IMR-90 (cell line): ENCODE measurements around the gene TENM4. TPM values are rescaled to one million over a fixed set of nuclear protein-coding genes. Genes with fewer than 3 reads are reported as not detected.

Source experiments
- ATAC-seq: fragments of 200-7000 bp; cut with Tn5 transposase; 2 replicates; pipeline ENCODE4 v1.9.1; 2020; ENCODE audit warnings: low read depth, mild to moderate bottlenecking, moderate library complexity
- BruUV-seq: library from RNA; stranded (reverse); fragments of 400-500 nt; replicated peaks from 2 replicates; lab custom pipeline; 2021; lab: Mats Ljungman, UMichigan
- CTCF ChIA-PET: fragments of 300-600 bp; formaldehyde crosslinking; extraction: SDS; loops from one replicate; lab custom pipeline; 2021; ENCODE audit warnings: antibody characterized with exemption; lab: Yijun Ruan, JAX
- POLR2A ChIA-PET: fragments of 300-600 bp; sonication (Branson Sonifier 250); formaldehyde crosslinking; loops from one replicate; lab custom pipeline; 2022; ENCODE audit warnings: antibody characterized with exemption; ENCODE audit not compliant: unreplicated experiment; lab: Charles Lee
- DNase-seq: peaks from one replicate; pipeline ENCODE4 v3.0.0; 2013
- H2AFZ ChIP-seq: replicated peaks from 2 replicates; pipeline ENCODE3; 2013; ENCODE audit warnings: low read length, mild to moderate bottlenecking; ENCODE audit not compliant: poor library complexity
- H2AK5ac ChIP-seq: 2 replicates; pipeline ENCODE4 v1.6.1; 2013; ENCODE audit warnings: low read depth, low read length, inconsistent platforms
- H2AK9ac ChIP-seq: replicated peaks from 2 replicates; pipeline ENCODE3; 2013; ENCODE audit warnings: mild to moderate bottlenecking, low read depth, low read length, moderate library complexity; ENCODE audit not compliant: poor library complexity
- H2BK120ac ChIP-seq: 2 replicates; pipeline ENCODE4 v1.6.1; 2013; ENCODE audit warnings: low read depth, low read length, inconsistent platforms
- H2BK15ac ChIP-seq: 3 replicates; pipeline ENCODE4 v1.6.1; 2013; ENCODE audit warnings: low read depth, low read length, inconsistent platforms
- H2BK20ac ChIP-seq: 2 replicates; pipeline ENCODE4 v1.6.1; 2013; ENCODE audit warnings: low read depth, mild to moderate bottlenecking, inconsistent platforms, low read length, moderate library complexity
- H2BK5ac ChIP-seq: 2 replicates; pipeline ENCODE4 v1.6.1; 2013; ENCODE audit warnings: mild to moderate bottlenecking, low read depth, low read length, inconsistent platforms; ENCODE audit not compliant: poor library complexity, severe bottlenecking
- H3K14ac ChIP-seq: replicated peaks from 2 replicates; pipeline ENCODE4 v1.6.1; 2013; ENCODE audit warnings: low read depth, low read length, inconsistent platforms
- H3K18ac ChIP-seq: 2 replicates; pipeline ENCODE4 v1.6.1; 2013; ENCODE audit warnings: low read depth, low read length, control low read depth
- H3K23ac ChIP-seq: 2 replicates; pipeline ENCODE4 v1.6.1; 2013; ENCODE audit warnings: low read depth, low read length, inconsistent platforms
- H3K27ac ChIP-seq: 2 replicates; pipeline ENCODE4 v1.5.1; 2013; ENCODE audit warnings: mild to moderate bottlenecking, control low read depth, low read length; ENCODE audit not compliant: insufficient read depth
- H3K27me3 ChIP-seq: 2 replicates; pipeline ENCODE4 v1.6.1; 2013; ENCODE audit warnings: low read length; ENCODE audit not compliant: control insufficient read depth, insufficient read depth
- H3K36me3 ChIP-seq: 2 replicates; pipeline ENCODE4 v1.6.1; 2013; ENCODE audit warnings: low read length, mixed read lengths; ENCODE audit not compliant: control insufficient read depth, insufficient read depth
- H3K4ac ChIP-seq: 2 replicates; pipeline ENCODE4 v1.6.1; 2013; ENCODE audit warnings: low read depth, low read length, inconsistent platforms
- H3K4me1 ChIP-seq: 2 replicates; pipeline ENCODE4 v1.6.1; 2013; ENCODE audit warnings: low read length, mixed read lengths; ENCODE audit not compliant: control insufficient read depth, insufficient read depth
- H3K4me2 ChIP-seq: 2 replicates; pipeline ENCODE4 v1.6.1; 2013; ENCODE audit warnings: low read depth, mild to moderate bottlenecking, control low read depth, low read length, moderate library complexity
- H3K4me3 ChIP-seq: 2 replicates; pipeline ENCODE4 v1.5.1; 2013; ENCODE audit warnings: low read depth, mild to moderate bottlenecking, control low read depth, low read length, moderate library complexity; ENCODE audit not compliant: insufficient read depth
- H3K56ac ChIP-seq: 2 replicates; pipeline ENCODE4 v1.6.1; 2013; ENCODE audit warnings: low read length, inconsistent platforms; ENCODE audit not compliant: insufficient read depth; ENCODE audit errors: extremely low read depth
- H3K79me1 ChIP-seq, 2 experiments: 2 replicates each; pipeline ENCODE4 v1.6.1; 2013; ENCODE audit warnings: low read length in 2 of 2, inconsistent platforms in 1 of 2, low read depth in 1 of 2
- H3K9ac ChIP-seq: 2 replicates; pipeline ENCODE4 v1.6.1; 2013; ENCODE audit warnings: low read depth, low read length, control low read depth
- H3K9me1 ChIP-seq: 2 replicates; pipeline ENCODE4 v1.6.1; 2013; ENCODE audit warnings: low read length, inconsistent platforms; ENCODE audit not compliant: insufficient read depth
- H3K9me3 ChIP-seq: 2 replicates; pipeline ENCODE4 v1.6.1; 2013; ENCODE audit warnings: low read length; ENCODE audit not compliant: control insufficient read depth, insufficient read depth
- H4K20me1 ChIP-seq: 2 replicates; pipeline ENCODE4 v1.6.1; 2013; ENCODE audit warnings: low read length, inconsistent platforms; ENCODE audit not compliant: insufficient read depth
- H4K5ac ChIP-seq: 2 replicates; pipeline ENCODE4 v1.6.1; 2013; ENCODE audit warnings: mild to moderate bottlenecking, low read depth, low read length, control low read depth
- H4K8ac ChIP-seq, 2 experiments: 2 replicates each; pipeline ENCODE4 v1.6.1; 2013; ENCODE audit warnings: low read depth in 2 of 2, low read length in 2 of 2, control low read depth in 1 of 2, inconsistent platforms in 1 of 2
- H4K91ac ChIP-seq: 2 replicates; pipeline ENCODE4 v1.6.1; 2013; ENCODE audit warnings: low read depth, low read length, inconsistent platforms; ENCODE audit not compliant: insufficient read depth
- FOS ChIP-seq: fragments of 150-350 bp; IDR thresholded peaks from 2 replicates; pipeline ENCODE4 v1.6.1; 2016; ENCODE audit warnings: low read depth, low read length
- POLR2A ChIP-seq: IDR thresholded peaks from 2 replicates; pipeline ENCODE4 v1.6.1; 2012; ENCODE audit warnings: mild to moderate bottlenecking, low read depth, low read length
- RCOR1 ChIP-seq: IDR thresholded peaks from 2 replicates; pipeline ENCODE4 v1.6.1; 2012; ENCODE audit warnings: mild to moderate bottlenecking, low read length, improper control_type of control experiment; ENCODE audit not compliant: insufficient replicate concordance
- RFX5 ChIP-seq: IDR thresholded peaks from 2 replicates; pipeline ENCODE4 v1.8.0; 2012; ENCODE audit warnings: low read depth, mild to moderate bottlenecking, low read length, moderate library complexity
- WGBS, 2 experiments: methylation state at CpG; one replicate each; pipeline versions ENCODE4 v1.1.5 to v1.1.7; 2013; ENCODE audit warnings: missing lambda C conversion rate in 2 of 2; ENCODE audit not compliant: insufficient read length in 1 of 2; ENCODE audit errors: extremely low coverage in 2 of 2; 5-methylcytosine and 5-hydroxymethylcytosine counted together
- dilution Hi-C: fragments of 300-500 bp; cut with HindIII; formaldehyde crosslinking; loops from one replicate; pipeline ENCODE4 v1.14.3; 2018; ENCODE audit warnings: low sequenced_read_pairs; ENCODE audit not compliant: unreplicated experiment
- in situ Hi-C: fragments of 300-500 bp; cut with MboI; formaldehyde crosslinking; loops from 3 replicates; pipeline ENCODE4 v1.14.3; 2019; ENCODE audit warnings: low sequenced_read_pairs, inconsistent platforms, mixed read lengths
- intact Hi-C: fragments of 100-400 bp; cut with micrococcal nuclease; formaldehyde crosslinking; loops from 2 replicates; pipeline ENCODE4 v1.10.0; 2022
- polyA plus RNA-seq, 3 experiments: library from polyadenylated mRNA; depleted of rRNA; stranded (reverse); fragments of >200 nt; gene quantifications; 2 replicates each; pipeline ENCODE4 v1.2.3, GENCODE V29; 2012; ENCODE audit warnings: low replicate concordance in 1 of 3
- total RNA-seq: library from RNA; depleted of rRNA; stranded (reverse); fragments of >200 nt; gene quantifications from 2 replicates; pipeline ENCODE4 v1.2.3, GENCODE V29; 2012

The TENM4 gene
- total and polyA plus RNA-seq, 2 of the 4 experiments (the other 2 are of a cell fraction), result 7.4 to 9.0 TPM

DNA sequence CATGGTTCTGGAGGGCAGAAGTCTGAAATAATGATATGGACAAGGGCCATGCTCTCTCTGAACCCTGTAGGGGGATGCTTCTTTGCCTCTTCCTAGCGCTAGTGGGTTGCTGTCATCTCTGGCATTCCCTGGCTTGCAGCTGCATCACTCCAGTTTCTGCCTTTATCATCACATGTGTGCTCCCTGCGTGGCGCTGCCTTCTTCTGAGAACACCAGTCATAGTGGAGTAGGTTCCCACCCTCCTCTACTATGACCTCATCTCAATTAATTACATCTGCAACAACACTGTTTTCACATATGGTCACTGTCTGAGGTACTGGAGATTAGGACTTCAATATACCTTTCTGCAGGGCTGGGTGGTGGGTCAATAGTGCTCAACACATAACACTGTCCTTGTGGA, 463.8 kb downstream of the TENM4 start:
- no CpG with 5 or more reads among the region's 3 CpGs for WGBS, 2 experiments
- DNase-seq (peak; percentile 13), ATAC-seq (no peak)
- Histone ChIP-seq H3K18ac (no peak overlapping the region), H2AFZ (no peak overlapping the region), H3K36me3 (no peaks in the 10 kb centered on the region), H3K27ac (no peak overlapping the region), H2AK9ac (no peak overlapping the region), H4K5ac (no peak overlapping the region), H2BK15ac (no peak overlapping the region), H3K4ac (no peak overlapping the region), H3K27me3 (no peaks in the 10 kb centered on the region; the same call in 1 of the 2 replicates), H3K4me2 (no peak overlapping the region), H3K23ac (no peak overlapping the region), H3K4me1 (no peaks in the 10 kb centered on the region), H2AK5ac (no peak overlapping the region), H2BK5ac (no peak overlapping the region), H3K9me1 (no peaks in the 10 kb centered on the region), H3K56ac (no peak overlapping the region), H4K8ac (no peak overlapping the region), H4K20me1 (no peaks in the 10 kb centered on the region), H4K91ac (no peak overlapping the region), H3K14ac (no peak overlapping the region), H3K79me1 (no peaks in the 10 kb centered on the region), H3K4me3 (no peak overlapping the region), H3K9me3 (no peaks in the 10 kb centered on the region), H3K9ac (no peak overlapping the region), H2BK20ac (no peak overlapping the region), H2BK120ac (no peak overlapping the region)
- BruUV-seq, result no TSS peak
- intact Hi-C loops, result no loop called here
- POLR2A ChIA-PET, result no interaction called here
- in situ Hi-C loops, result no loop called here
- CTCF ChIA-PET, result no interaction called here
- dilution Hi-C loops, result no loop called here
- TF ChIP-seq RFX5 (no peak), POLR2A (no peak), RCOR1 (no peak), FOS (no peak)
